SKM-1 (cell line): ENCODE measurements around the gene ARHGAP36.

ENCODE experiments used
- DNase-seq: peaks from one replicate; lab custom pipeline; 2025; ENCODE audit not compliant: unreplicated experiment; lab: John Stamatoyannopoulos, UW

Gene ARHGAP36

GRCh38 chrX:131068945-131069719 lies 11.0 kb downstream of the ARHGAP36 start:
- DNase-seq: no peak

GRCh38 chrX:131072871-131073571 lies 14.9 kb downstream of the ARHGAP36 start:
- DNase-seq: no peak

GRCh38 chrX:131073607-131074006 lies 15.5 kb downstream of the ARHGAP36 start:
- DNase-seq: no peak

- DNase-seq: no peak
Observed at GRCh38 chrX:131081772-131082740, 23.9 kb downstream of the ARHGAP36 start.

GRCh38 chrX:131083510-131084142 lies 25.5 kb downstream of the ARHGAP36 start:
- DNase-seq: no peak

- DNase-seq: no peak
Observed at GRCh38 chrX:131084145-131084544, 26.0 kb downstream of the ARHGAP36 start.

GRCh38 chrX:131136776-131137175 lies 78.6 kb downstream of the ARHGAP36 start:
- no peak for DNase-seq

GRCh38 chrX:131139072-131139471 lies 80.9 kb downstream of the ARHGAP36 start:
- no peak for DNase-seq
